Activated T-cell treated with anti-CD3 and anti-CD28 coated beads for 1 hour (primary cell): ENCODE results near the gene SLC25A10.
A peak's percentile ranks its signal among the peaks of the same experiment; 100 is the strongest.
"Not testable (repeated sequence)": the region's sequence is repeated elsewhere in the genome, so short reads cannot be mapped to it uniquely, and the experiment has no call there.

ENCODE experiments used
- DNase-seq: peaks from one replicate; pipeline ENCODE4 v3.0.0-alpha.2; 2020; ENCODE audit warnings: low read depth

The SLC25A10 gene

DNA sequence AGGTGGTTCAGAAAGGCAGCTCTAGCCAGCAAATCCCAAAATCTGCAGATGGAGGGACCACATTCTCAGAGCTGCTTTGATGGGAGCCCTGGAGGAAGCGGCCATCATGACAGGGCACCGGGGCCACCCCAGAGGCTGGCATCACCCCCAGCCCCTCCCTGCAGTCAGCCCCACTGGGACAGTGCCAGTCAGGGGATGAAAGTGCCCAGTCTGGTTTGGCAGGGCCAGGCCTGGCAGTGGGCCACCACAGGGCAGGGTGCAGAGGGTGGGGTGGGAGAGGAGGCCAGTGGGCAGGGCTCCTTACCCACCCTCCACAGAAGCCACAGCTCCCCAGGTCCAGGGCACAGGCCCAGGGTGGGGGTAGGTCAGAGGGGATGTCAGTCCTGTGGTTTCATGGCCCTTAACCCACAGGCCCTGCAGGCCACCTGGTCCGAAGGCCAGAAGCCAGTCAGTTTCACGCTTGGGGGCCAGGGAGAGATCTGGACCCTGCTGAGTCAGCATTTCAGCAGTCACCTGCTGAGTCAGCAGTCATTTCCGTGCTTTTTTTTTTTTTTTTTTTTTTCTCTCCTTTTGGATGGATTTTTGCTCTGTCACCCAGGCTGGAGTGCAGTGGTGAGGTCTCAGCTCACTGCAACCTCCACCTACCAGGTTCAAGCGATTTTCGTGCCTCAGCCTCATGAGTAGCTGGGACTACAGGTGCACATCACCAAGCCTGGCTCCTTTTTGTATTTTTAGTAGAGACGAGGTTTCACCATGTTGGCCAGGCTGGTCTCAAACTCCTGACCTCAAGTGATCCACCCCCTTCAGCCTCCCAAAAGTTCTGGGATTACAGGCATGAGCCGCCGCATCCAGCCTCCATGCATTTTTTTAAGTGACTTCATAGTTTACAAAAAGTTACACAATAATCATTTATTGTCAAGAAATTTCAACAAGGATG is 10.4 kb downstream of the SLC25A10 start:
- no peak for DNase-seq

DNA sequence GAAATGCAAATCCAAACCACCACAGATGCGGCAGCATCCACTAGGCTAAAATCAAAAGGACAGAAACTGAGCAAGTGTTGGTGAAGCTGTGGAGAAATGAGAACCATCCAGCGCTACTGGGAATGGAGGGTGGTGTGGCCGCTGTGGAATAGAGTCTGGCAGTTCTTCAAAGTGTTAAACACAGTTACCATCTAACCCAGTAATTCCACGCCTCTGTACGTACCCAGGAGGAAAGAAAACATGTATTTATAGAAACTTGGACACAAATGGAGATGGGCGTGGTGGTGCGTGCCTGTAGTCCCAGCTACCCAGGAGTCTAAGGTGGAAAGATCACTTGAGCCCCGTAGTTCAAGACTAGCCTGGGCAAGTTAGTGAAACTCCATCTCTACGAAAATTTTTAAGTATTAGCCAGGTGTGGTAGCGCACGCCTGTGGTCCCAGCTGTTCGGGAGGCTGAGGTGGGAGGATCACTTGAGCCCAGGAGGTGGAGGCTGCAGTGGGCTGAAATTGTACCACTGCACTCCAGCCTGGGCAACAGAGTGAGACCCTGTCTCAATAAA is 11.6 kb downstream of the SLC25A10 start:
- no peak for DNase-seq

DNA sequence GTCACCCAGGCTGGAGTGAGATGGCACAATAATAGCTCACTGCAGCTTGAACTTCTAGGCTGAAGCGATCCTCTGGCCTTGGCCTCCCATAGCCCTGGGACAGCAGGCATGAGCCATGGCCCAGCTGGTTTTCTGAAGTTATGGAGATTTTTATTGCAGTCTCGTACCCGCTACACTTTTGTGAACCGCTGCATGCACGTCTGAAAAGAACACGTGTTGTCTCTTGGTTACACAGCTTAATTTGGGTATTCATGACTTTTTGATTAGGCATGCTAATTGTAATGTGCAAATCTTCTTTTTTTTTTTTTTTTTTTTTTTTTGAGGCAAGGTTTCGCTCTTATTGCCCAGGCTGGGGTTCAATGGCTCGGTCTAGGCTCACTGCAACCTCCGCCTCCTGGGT is 13.4 kb downstream of the SLC25A10 start:
- no peak for DNase-seq

DNA sequence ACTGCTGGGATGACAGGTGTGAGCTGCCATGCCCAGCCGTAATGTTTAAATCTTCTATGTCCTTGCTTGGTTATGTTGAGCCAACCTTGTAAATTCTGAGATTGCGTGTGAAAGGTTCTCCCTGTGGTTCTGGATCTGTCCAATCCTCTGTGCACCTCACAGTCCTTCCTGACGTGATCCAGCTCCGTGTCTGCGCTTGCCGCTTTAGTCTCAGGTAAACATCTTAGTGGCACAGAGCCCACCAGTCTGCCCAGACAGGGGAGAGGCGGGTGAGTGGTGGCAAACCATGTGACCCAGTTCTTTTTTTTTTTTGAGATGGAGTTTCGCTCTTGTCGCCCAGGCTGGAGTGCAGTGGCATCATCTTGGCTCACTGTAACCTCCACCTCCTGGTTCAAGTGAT is 13.9 kb downstream of the SLC25A10 start:
- no peak for DNase-seq

DNA sequence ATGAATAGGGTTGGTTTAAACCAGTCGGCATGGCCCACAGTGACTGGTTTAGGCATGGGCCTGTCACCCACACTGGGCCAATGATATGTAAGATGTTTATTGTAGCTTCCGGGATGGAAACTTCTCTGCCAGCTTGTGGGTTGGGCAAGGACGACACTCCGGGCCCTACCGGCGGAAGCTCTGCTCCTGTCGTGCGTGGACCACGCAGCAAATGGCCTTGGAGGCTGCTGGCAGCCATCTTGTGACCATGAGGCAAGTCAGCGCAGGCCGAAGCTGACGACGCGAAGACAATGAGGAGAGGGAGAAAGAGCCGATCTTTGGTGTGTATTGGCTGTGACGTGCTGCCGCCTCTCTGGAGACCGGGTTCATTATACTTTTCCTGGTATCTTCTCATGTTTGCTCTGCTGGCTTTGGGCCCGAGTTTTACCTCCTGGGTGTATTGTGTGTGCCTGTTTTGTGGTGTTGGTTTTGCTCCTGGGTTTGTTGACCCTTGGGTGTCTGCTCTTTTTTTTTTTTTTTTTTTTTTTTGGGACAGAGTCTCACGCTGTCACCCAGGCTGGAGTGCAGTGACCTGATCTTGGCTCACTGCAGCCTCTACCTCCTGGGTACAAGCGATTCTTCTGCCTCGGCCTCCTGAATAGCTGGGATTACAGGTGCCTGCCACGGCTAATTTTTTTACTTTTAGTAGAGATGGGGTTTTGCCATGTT is 15.4 kb downstream of the SLC25A10 start:
- no peak for DNase-seq

DNA sequence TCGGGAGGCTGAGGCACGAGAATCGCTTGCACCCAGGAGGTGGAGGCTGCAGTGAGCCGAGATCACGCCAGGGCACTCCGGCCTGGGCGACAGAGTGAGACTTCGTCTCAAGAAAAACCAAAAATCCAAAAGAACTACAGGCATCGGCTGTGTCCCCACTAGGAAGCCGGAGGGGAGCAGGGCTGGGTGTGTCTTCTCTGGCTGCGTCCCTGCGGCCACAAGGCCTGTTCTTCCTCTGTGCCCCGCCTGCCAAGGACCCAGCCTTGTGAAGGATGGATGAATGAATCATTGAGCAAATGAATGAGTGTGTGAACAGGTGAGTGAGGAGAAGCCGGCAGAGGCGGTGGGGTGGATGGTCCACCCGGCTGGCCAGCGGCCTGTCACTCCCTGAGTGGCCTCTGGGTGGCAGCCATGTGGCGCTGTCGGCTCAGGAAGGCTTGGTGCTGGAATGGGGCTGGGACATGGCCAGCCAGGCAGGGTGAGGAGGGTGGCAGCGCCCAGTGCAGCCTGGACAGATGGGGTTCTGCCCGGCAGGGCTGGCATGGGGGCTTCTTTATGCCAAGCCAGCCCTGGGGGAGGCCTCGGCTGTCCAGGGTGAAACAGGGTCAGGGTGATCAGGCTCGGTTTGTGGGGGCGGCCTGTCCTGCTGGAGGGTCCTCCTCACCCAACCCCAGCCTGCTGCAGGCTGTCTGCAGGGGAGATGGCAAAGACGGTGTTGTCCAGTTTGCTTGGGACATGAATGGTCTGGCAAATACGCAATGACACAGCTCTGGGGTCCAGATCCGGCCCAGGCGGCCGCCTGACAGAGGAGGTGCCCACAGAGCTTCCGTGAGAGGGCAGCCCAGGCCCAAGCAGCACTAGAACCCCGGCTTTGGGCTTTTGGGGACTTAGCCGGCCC is 21.7 kb downstream of the SLC25A10 start:
- DNase-seq, result peak; percentile 49

DNA sequence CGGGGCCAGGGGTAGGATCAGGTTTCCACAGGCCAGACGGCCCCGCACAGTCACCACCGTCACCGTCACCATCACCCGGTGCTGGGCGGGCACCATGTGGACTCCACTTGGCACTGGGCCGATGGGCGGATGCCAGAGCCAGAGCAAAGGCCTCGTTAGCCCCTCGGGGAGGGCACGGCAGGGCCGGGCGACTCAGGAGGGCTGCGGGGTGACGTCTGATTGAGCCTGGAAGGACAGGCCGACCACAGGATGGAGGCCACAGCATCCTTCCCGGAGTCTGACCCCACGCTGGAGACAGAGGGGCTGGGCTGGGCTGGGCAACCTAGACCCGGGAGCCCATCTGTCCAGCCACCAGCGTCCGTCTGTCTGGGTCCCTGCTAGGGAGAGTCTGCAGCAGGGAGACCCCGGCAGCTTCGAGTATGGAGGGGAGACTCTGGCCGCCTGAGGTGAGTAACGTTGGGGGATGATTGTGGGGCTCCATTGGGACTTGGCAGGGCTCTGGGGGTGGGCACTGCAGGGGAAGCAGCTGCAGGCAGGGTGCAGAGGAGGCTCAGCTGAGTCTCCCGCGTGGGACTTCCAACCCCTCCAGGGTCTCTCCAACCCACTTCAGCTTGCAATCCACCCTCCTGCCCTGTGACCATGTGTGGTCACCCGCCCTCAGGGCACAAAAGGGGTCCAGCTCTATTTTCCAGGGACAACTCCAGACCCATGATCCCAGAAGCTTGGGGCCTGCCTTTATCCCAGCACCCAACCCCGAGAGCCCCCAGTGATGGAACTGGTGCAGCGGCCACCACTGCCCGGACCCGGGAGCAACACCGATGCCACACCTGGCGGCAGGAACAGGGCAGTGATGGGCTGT is 22.6 kb downstream of the SLC25A10 start:
- no peak for DNase-seq

DNA sequence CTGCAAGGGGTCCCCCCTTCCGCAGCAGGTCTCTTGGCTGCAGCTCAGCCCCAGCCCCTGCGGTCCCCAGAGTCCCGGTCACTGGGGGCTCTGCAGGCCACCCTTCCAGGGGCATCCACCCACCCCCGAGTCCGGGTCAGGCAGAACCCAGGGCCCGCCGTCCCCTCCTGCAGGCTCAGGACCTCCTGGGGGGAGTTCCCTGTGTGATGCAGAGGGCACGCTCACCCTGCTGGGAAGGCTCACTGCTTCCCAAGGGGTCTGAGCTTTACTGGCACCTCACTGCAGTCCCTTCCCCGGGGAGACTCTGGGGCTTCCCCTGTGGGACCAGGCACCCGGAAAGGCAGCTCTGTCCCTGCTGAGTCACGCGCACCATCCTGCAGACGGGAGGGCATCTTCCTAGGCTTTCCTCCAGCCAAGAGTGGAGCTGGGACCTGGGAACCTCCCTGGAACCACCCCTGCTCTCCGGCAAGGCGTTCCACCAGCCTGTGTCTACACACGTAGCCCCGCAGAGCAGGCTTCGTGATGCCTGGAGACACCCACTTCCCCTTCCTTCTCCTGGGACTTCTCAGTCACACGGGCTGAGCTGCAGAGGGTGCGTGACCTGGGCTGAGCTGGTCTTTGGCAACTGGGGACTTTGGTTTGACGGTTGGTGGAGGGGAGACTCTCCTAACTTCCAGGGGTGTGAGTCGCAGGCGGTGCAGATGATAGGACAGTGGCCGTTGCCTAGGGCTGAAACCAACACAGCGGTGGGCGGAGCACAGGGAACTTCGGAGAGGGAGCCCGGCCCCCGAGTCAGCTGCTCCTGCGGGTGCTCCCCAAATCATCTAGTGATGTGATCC is 23.4 kb downstream of the SLC25A10 start:
- DNase-seq, result no peak

DNA sequence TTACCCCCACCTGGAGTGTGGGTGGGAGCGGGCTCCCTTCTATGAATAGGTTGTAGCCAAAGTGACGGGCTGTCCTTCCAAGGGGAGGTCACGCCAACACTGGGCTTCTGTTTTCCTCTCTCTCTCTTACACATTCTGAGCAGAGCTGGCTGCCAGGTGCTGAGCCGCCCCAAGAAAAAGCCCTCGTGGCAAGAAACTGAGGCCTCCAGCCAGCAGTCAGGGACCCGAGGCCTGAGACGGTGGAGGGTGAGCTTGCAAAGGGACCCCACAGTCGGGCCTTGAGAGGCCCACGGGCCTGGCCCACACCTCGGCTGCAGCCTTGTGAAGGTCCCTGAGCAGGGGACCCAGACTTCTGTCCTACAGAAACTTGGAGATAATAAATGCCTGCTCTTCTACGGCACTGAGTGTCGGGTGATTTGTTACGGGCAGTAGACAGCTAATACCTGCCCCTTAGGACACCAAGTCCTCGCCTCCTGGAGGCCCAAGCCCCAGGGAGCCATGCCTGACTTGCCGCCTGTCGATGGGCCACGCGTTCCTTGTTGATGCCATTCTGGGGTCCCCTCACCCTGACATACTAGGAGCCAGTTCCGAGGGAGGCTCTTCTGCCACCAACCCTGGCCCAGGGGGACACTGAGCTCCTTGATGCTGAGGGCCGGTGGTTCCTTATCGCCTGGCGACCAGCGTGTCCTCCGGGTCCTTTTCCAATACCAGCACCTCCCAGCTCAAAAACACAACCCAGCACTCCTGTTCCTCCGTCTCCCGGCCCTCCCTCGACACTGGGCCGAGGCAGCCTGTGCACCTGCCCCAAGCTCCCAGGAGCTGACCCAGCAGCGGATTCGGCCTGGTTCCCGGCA is 26.1 kb downstream of the SLC25A10 start:
- no peak for DNase-seq

DNA sequence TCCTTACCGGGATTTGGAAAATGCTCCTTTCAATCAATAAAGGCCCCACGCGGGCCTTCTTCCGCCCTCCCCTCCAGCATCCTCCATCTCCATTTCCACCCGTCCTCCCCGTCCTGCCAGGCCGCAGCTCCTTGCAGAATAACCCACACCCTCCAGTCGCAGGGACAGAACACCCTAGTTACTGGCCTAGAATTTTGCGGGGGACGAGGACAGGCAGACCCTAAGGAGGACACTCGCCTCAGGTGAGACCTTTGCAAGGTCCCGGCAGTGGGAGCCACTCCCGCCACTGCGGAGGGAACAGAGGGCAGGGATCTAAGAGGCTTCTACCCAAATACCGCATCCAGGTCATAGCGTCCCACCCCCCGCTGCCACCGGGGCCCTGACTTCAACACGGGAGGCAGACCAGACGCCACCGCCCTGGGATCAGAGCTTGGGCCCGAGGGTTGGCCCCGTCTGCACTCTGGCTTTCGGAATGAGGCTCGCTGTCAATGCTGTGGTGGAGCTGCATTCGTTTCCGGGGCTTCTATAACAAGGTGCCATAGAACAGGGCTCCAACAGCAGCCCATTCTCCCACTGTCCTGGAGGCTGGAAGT is 26.8 kb downstream of the SLC25A10 start:
- no peak for DNase-seq

DNA sequence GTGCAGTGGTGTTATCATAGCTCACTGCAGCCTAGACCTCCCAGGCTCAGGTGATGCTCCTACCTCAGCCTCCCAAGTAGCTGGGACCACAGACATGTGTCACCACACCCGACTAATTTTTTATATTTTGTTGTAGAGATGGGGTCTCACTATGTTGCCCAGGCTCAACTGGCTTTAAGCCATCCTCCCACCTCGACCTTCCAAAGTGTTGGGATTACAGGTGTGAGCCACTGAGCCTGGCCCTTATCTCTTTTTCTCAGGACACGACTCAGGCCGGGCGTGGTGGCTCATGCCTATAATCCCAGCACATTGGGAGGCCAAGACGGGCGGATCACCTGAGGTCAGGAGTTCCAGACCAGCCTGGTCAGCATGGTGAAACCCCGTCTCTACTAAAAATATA is 27.5 kb downstream of the SLC25A10 start:
- DNase-seq, result not testable (repeated sequence)

DNA sequence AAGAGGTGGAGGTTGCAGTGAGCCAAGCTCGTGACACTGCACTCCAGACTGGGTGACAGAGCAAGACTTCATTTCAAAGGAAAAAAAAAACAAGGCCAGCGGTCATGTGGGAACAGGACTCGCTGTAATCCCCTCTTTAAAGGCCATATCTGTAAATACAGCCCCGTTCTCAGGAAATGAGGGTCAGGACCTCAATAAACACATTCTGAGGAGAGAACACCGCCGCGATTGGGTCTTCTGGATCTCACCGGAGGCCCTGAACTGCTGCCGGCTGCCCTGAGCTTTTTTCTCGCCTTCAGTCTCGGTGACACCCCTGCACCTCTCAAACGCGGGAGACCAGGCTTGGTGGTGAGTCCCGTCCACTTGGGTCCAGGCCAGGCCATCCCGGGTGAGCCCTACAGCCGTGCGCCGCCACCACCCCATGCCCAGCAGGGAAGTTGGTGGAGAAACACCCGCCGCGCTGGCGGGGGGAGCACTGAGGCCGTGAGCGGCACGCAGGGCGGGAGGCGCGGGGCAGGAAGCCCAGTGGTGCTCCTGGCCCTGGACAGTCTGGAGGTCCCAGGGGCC is 28.4 kb downstream of the SLC25A10 start:
- DNase-seq, result no peak

DNA sequence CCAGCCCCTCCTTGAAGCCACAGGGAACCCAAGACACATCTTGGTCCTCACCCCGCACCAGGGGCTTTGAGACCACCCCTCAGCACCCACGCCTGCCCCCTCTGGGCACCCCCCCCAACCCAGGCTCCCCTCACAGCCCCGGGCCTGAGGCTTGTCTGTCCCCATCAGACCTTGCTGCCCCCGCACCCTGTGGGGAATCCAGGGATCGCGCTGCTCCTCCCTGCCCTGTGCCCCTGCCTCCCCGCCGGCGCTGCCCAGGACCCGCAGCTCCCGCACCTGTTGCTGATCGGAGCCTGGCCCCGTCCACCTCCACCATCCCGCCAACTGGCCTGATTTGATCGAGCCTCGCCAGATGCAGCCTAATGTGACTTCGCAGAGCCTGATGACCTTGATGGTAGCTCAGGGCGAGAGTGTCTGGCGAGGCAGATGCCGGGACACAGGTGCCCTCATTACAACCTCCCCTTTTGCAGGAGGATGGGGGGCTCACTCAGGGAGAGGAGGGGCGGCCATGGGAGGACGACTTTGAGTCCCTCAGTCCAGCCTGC is 29.0 kb downstream of the SLC25A10 start:
- DNase-seq, result no peak

DNA sequence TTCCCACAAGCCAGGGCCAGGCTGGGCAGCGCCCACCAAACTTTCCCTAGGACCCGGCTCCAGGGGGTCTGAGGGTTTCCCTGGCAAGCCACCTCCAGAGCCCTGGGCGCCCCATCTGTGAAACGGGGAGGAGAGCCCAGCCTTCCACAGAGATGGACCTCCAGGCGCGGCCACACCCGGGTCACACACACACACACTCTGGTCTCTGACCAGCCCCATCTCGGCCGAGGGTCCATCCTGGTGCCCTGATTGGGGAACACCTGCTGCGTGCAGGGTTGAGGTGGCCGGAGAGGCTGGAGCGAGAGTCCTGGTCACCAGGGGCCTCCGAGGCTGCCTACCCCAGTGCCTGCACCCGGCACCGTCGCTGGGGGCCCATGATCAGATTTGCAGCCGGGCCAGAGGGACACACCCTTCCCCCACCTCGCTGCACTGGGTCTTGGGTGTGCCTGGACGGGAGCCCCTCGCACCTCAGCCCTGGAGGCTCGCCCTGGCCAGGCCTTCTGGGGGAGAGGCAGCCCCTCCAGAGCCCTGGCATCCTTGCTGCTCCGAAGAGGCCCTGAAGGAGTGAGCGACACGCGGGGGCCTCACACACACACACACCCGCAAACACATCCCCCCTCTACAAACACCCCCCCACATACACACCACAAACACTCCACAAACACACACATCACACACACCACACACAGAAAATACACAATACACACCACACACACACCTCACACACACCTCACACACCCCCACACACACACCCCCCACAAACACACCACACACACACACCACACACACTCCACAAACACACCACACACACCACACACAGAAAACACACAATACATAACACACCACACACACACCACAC is 29.7 kb downstream of the SLC25A10 start:
- no peak for DNase-seq
